Prostate gland (tissue), 2 donors: ENCODE measurements around the gene TAPBPL. TPM values are rescaled to one million over a fixed set of nuclear protein-coding genes. Genes with fewer than 3 reads are reported as not detected.

Experiments
- DNase-seq: peaks from one replicate; pipeline ENCODE4 v3.0.0-alpha.2; 2019; ENCODE audit warnings: low spot score
- H3K27ac ChIP-seq, 2 donors: fragments of 200-600 bp; sonication (generic); 2 replicates each; pipeline ENCODE4 v1.5.1; 2017 to 2019
- H3K27me3 ChIP-seq: fragments of 200-600 bp; sonication (generic); replicated peaks from 2 replicates; pipeline ENCODE4 v1.5.1; 2019; ENCODE audit not compliant: insufficient read depth
- H3K36me3 ChIP-seq, 2 donors: fragments of 200-600 bp; sonication (generic); 1 replicate in 1 of 2; 2 replicates in 1 of 2; pipeline versions ENCODE4 v1.5.1 to v1.8.1; 2017 to 2019
- H3K4me1 ChIP-seq: fragments of 200-600 bp; sonication (generic); replicated peaks from 2 replicates; pipeline ENCODE4 v1.5.1; 2019
- H3K4me3 ChIP-seq, 2 donors: fragments of 200-600 bp; sonication (generic); 2 replicates each; pipeline ENCODE4 v1.5.1; 2017 to 2019
- H3K9me3 ChIP-seq: fragments of 200-600 bp; sonication (generic); 2 replicates; pipeline ENCODE4 v1.5.1; 2017
- POLR2A ChIP-seq: fragments of 450-650 bp; IDR thresholded peaks from one replicate; pipeline ENCODE4 v1.6.1; 2016; ENCODE audit warnings: antibody characterized with exemption, mild to moderate bottlenecking
- POLR2AphosphoS5 ChIP-seq: sonication (generic); formaldehyde crosslinking; IDR thresholded peaks from one replicate; pipeline ENCODE4 v1.6.1; 2017; ENCODE audit warnings: antibody characterized with exemption
- WGBS: methylation state at CpG from one replicate; pipeline ENCODE4 v1.1.5; 2018; 5-methylcytosine and 5-hydroxymethylcytosine counted together
- intact Hi-C: fragments of 100-400 bp; cut with DNase I; formaldehyde crosslinking; loops from one replicate; pipeline ENCODE4 v1.14.2; 2022
- total RNA-seq, 2 donors: library from RNA; depleted of rRNA; stranded (reverse); fragments of >200 nt; gene quantifications; one replicate each; pipeline ENCODE4 v1.1.0, GENCODE V29; 2016
- TF ChIP-seq, protein P1 (sequence below), 4 experiments: fragments of 200-600 bp in 2 of 4; fragments of 450-650 bp in 2 of 4; sonication (generic) in 2 of 4; IDR thresholded peaks; 1 replicate in 3 of 4; 2 replicates in 1 of 4; pipeline ENCODE4 v1.5.1; 2016 to 2019; ENCODE audit warnings: antibody characterized with exemption in 4 of 4, mild to moderate bottlenecking in 2 of 4, moderate library complexity in 2 of 4

TAPBPL gene
- total RNA-seq, 2 donors from 2014 or later, result 31.6 to 39.9 TPM

DNA sequence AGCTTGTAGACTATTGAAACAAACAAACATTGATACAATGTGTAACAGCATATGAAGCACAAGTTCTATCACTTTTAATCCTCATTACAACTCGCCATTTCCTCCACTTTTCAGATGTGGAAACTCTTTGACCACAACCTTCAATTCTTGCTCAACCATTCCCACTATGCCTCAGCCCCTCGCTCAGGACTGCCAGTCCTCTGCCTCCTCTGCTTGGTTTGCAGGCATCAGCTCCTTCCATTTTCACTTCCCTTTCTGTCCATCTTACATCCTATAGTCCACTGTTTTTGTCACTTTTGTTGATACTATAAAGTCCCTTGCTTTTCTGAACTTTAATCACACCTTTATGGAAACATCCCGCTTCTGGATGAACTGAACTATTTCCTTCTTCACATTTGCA lies 35.2 kb upstream of the TAPBPL start:
- 90% methylated on average over 3 of the region's 3 CpGs for WGBS
- Histone ChIP-seq H3K4me3 (no peak overlapping the region), H3K27me3 (no peaks in the 10 kb centered on the region), H3K27ac (no peak overlapping the region), H3K36me3 (no peaks in the 10 kb centered on the region), H3K9me3 (no peaks in the 10 kb centered on the region), H3K4me1 (no peaks in the 10 kb centered on the region)
- intact Hi-C loops, result no loop called here
- DNase-seq, result no peak
- TF ChIP-seq POLR2AphosphoS5, result no peak
- TF ChIP-seq, protein P1, sequence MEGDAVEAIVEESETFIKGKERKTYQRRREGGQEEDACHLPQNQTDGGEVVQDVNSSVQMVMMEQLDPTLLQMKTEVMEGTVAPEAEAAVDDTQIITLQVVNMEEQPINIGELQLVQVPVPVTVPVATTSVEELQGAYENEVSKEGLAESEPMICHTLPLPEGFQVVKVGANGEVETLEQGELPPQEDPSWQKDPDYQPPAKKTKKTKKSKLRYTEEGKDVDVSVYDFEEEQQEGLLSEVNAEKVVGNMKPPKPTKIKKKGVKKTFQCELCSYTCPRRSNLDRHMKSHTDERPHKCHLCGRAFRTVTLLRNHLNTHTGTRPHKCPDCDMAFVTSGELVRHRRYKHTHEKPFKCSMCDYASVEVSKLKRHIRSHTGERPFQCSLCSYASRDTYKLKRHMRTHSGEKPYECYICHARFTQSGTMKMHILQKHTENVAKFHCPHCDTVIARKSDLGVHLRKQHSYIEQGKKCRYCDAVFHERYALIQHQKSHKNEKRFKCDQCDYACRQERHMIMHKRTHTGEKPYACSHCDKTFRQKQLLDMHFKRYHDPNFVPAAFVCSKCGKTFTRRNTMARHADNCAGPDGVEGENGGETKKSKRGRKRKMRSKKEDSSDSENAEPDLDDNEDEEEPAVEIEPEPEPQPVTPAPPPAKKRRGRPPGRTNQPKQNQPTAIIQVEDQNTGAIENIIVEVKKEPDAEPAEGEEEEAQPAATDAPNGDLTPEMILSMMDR (IDR thresholded peaks at IDR 0.05), result no peak
- no peak for TF ChIP-seq POLR2A

DNA sequence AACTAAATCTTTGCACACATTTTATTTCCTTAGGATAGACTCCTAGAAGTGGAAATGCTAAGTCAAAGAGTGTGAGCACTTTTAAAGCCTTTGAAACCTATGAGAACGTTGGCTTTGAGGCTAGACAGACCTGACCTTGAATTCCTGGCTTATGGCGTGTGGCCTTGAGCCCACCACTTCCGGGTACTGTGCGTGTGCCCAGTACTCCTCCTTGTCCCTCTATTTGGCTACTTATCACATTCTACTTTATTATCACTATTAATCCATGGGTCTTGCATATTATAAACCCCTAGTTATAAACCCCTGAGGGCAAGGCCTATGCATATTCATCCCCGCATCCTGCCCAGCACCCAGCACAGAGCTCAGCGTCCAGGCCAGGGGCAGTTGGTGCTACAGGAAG lies 33.0 kb upstream of the TAPBPL start:
- Histone ChIP-seq H3K36me3 (no peaks in the 10 kb centered on the region), H3K27me3 (no peaks in the 10 kb centered on the region), H3K4me3 (no peak overlapping the region), H3K4me1 (no peaks in the 10 kb centered on the region), H3K9me3 (no peaks in the 10 kb centered on the region), H3K27ac (no peak overlapping the region)
- 79% methylated on average over 6 of the region's 6 CpGs for WGBS
- intact Hi-C loops, result no loop called here
- no peak for DNase-seq
- TF ChIP-seq, protein P1 (IDR thresholded peaks at IDR 0.05), result no peak
- no peak for TF ChIP-seq POLR2A

DNA sequence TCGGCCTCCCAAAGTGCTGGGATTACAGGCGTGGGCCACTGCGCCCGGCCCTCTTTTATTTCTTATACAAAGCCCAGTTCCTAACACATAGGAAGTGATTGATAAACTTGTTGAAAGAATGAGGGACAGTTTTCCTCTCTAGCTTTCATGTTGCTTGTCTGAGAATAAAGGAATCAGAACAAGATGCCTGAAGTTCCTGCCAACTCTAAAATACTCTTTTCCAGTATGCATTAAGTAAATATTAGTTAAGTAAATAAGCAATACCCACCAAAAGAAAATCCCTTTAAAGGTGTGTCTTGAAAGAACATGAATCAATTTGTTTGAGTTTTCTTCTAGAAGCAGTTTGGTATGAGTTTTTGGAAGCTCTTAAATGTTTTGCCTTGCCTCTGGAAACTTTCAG lies 31.5 kb upstream of the TAPBPL start:
- Histone ChIP-seq H3K27ac (no peak overlapping the region), H3K9me3 (no peaks in the 10 kb centered on the region), H3K4me3 (no peak overlapping the region), H3K4me1 (no peaks in the 10 kb centered on the region), H3K36me3 (no peaks in the 10 kb centered on the region), H3K27me3 (no peaks in the 10 kb centered on the region)
- intact Hi-C loops, result loop anchor here (5.0 kb wide), 1 partner anchor 93 kb away; no protein-coding TSS in a partner anchor
- WGBS, result 25% methylated on average over 4 of the region's 4 CpGs
- DNase-seq, result no peak
- no peak for TF ChIP-seq POLR2AphosphoS5
- no peak for TF ChIP-seq POLR2A
- TF ChIP-seq, protein P1 (IDR thresholded peaks at IDR 0.05), result no peak

DNA sequence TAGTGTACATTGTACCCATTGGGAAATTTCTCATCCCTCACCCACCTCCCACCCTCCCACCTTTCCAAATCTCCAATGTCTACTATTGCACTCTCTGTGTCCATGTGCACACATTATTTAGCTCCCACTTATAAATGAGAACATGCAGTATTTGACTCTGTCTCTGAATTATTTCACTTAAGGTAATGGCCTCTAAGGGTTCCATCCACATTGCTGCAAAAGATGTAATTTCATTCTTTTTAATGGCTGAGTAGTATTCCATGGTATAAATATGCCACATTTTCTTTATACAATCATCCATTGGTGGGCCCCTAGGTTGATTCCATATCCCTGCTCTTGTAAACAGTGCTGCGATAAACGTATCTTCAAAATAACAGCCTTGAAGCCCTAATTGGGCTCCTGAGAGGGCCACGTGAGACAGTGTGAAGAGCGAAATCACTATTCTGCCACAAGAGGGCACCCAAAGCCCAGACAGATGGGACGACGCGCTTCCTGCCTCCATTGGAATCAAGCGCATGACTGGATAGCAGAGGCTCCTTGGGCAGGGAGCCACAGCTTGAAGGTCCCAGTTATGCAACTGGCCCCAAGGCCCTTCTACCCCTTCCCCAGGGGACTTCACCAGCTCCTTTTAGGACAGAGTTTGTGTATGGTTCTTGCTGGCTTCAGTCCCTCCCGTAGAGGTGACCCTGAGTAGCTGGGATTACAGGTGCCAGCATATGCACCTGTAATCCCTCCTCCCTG lies 28.4 kb upstream of the TAPBPL start:
- no peak overlapping the region for H3K4me3 ChIP-seq
- peak; percentile 86 for DNase-seq
- no peaks in the 10 kb centered on the region for H3K9me3 ChIP-seq
- H3K27ac ChIP-seq, result no peak overlapping the region
- WGBS, result 3% methylated on average over 9 of the region's 9 CpGs
- H3K27me3 ChIP-seq, result no peaks in the 10 kb centered on the region
- TF ChIP-seq POLR2A (no peak), POLR2AphosphoS5 (peak; percentile 93)
- TF ChIP-seq, protein P1 (IDR thresholded peaks at IDR 0.05), result peak; percentile 80 to 94 (median 92)
- no peaks in the 10 kb centered on the region for H3K36me3 ChIP-seq
- H3K4me1 ChIP-seq, result no peaks in the 10 kb centered on the region
- intact Hi-C loops, result loop anchor here (2.0 to 5.0 kb wide), 3 partner anchors 41 to 115 kb away; no protein-coding TSS in a partner anchor

DNA sequence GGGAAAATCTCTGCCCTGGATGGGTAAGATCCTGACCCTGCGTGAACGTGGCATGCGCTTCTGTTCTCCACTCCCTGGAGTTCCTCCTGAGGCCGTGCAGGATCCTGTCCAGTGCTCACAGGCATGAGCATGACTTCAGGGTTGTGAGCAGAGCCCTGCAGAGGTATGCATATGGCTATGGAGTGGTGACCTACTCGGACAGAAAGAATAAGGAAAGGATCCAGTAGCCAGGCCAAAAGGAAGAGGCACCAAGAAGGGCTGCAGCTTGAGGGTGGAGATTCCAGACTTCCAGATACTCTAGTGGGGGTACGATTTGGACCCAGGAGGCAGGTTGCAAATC lies 27.9 kb upstream of the TAPBPL start:
- Histone ChIP-seq H3K9me3 (no peaks in the 10 kb centered on the region), H3K36me3 (no peaks in the 10 kb centered on the region), H3K27ac (no peak overlapping the region), H3K27me3 (no peaks in the 10 kb centered on the region), H3K4me3 (no peak overlapping the region), H3K4me1 (no peaks in the 10 kb centered on the region)
- 49% methylated on average over 6 of the region's 6 CpGs for WGBS
- DNase-seq, result no peak
- TF ChIP-seq POLR2AphosphoS5 (no peak), POLR2A (no peak)
- TF ChIP-seq, protein P1 (IDR thresholded peaks at IDR 0.05), result no peak
- intact Hi-C loops, result loop anchor here (5.0 kb wide), 1 partner anchor 97 kb away; no protein-coding TSS in a partner anchor
